Hepatocyte (in vitro differentiated cells): ENCODE data around the gene CCNQ. TPM values are rescaled to one million over a fixed set of nuclear protein-coding genes. Genes with fewer than 3 reads are reported as not detected.

Source experiments
- DNase-seq: peaks from one replicate; pipeline ENCODE4 v3.0.0-alpha.2; 2016; ENCODE audit warnings: low spot score
- H2AFZ ChIP-seq: fragments of 200-600 bp; sonication (generic); 2 replicates; pipeline ENCODE4 v1.6.0; 2016; ENCODE audit warnings: antibody characterized with exemption, mild to moderate bottlenecking
- H3K27ac ChIP-seq: fragments of 200-600 bp; sonication (generic); 2 replicates; pipeline ENCODE4 v1.5.1; 2016; ENCODE audit warnings: mild to moderate bottlenecking
- H3K27me3 ChIP-seq: fragments of 200-600 bp; sonication (generic); 2 replicates; pipeline ENCODE4 v1.6.1; 2016
- H3K36me3 ChIP-seq: fragments of 200-600 bp; sonication (generic); replicated peaks from 2 replicates; pipeline ENCODE4 v1.5.1; 2016; ENCODE audit warnings: low read depth; ENCODE audit not compliant: insufficient read depth
- H3K4me1 ChIP-seq: fragments of 200-600 bp; sonication (generic); 2 replicates; pipeline ENCODE4 v1.5.1; 2016; ENCODE audit warnings: mild to moderate bottlenecking, moderate library complexity; ENCODE audit not compliant: insufficient read depth
- H3K4me2 ChIP-seq: fragments of 200-600 bp; sonication (generic); 2 replicates; pipeline ENCODE4 v1.6.0; 2016
- H3K4me3 ChIP-seq: fragments of 200-600 bp; sonication (generic); 2 replicates; pipeline ENCODE4 v1.5.1; 2016; ENCODE audit warnings: mild to moderate bottlenecking
- H3K79me2 ChIP-seq: fragments of 200-600 bp; sonication (generic); 2 replicates; pipeline ENCODE4 v1.6.0; 2017; ENCODE audit warnings: mild to moderate bottlenecking
- H3K9me2 ChIP-seq: fragments of 200-600 bp; sonication (generic); replicated peaks from 2 replicates; pipeline ENCODE4 v1.6.0; 2017; ENCODE audit warnings: mild to moderate bottlenecking; ENCODE audit not compliant: insufficient read depth
- H3K9me3 ChIP-seq: fragments of 200-600 bp; sonication (generic); 2 replicates; pipeline ENCODE4 v1.5.1; 2016; ENCODE audit warnings: low read depth, mild to moderate bottlenecking
- H4K20me1 ChIP-seq: fragments of 200-600 bp; sonication (generic); 2 replicates; pipeline ENCODE4 v1.6.0; 2016; ENCODE audit warnings: mild to moderate bottlenecking; ENCODE audit not compliant: insufficient read depth, poor library complexity, severe bottlenecking
- EZH2 ChIP-seq: fragments of 200-600 bp; sonication (generic); IDR thresholded peaks from 2 replicates; pipeline ENCODE4 v1.6.1; 2016; ENCODE audit warnings: antibody characterized with exemption, mild to moderate bottlenecking, borderline replicate concordance
- EZH2phosphoT487 ChIP-seq: fragments of 200-600 bp; sonication (generic); IDR thresholded peaks from one replicate; pipeline ENCODE4 v1.6.1; 2018; ENCODE audit warnings: antibody characterized with exemption, mild to moderate bottlenecking, low read depth, moderate library complexity; ENCODE audit not compliant: unreplicated experiment, severe bottlenecking
- WGBS: methylation state at CpG from one replicate; pipeline ENCODE4 v1.1.6; 2016; ENCODE audit warnings: low lambda C conversion rate; ENCODE audit errors: missing lambda C conversion rate; 5-methylcytosine and 5-hydroxymethylcytosine counted together
- polyA plus RNA-seq: library from polyadenylated mRNA; unstranded; fragments of >200 nt; fragmentation: Nextera tagmentation; extraction: Ambion mirVana; gene quantifications from 2 replicates; pipeline ENCODE4 v1.2.1, GENCODE V29; 2016
- total RNA-seq: library from RNA; depleted of rRNA; stranded (reverse); fragments of >200 nt; gene quantifications from 2 replicates; pipeline ENCODE4 v1.2.3, GENCODE V29; 2014
- TF ChIP-seq, protein P1 (sequence below): fragments of 200-600 bp; sonication (generic); IDR thresholded peaks from 2 replicates; pipeline ENCODE4 v1.5.1; 2016; ENCODE audit warnings: antibody characterized with exemption, mild to moderate bottlenecking; ENCODE audit not compliant: poor library complexity

Gene CCNQ
- total and polyA plus RNA-seq, 2 experiments from 2014 or later, result 26.7 to 28.3 TPM

DNA sequence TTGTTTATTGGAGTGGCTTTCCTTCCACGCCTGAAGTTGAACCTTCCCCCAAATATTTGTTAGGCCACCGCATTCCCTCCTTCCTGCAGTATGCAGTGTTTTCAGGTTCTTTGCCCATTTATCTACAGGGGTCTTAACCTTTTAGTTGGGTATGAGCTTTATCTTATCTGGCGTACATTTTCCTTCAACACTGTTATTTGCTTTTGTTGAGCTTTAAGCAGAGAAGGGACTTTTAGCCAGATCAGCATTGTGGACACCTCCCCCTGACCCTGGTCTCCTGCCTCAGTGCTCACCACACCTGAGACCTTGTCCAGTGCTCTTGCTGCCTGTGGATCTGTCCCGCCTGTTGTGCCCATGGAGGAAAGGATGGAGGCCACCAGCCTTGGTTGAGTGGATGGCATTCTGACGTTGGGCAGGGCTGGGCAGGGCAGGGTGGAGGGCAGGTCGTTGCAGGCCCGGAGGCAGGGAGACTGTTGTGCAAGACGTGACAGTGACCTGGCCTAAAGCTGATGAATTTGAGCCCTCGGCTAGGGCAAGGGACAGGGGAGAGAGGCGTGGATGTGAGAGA, 47.1 kb upstream of the CCNQ start:
- Histone ChIP-seq H2AFZ (no peak overlapping the region), H3K4me3 (no peak overlapping the region), H3K36me3 (no peaks in the 10 kb centered on the region), H3K79me2 (no peaks in the 10 kb centered on the region), H3K4me1 (no peaks in the 10 kb centered on the region), H3K4me2 (no peak overlapping the region), H3K9me2 (no peaks in the 10 kb centered on the region), H4K20me1 (no peaks in the 10 kb centered on the region), H3K27ac (no peak overlapping the region), H3K27me3 (peaks cover 8% of the 10 kb centered on the region), H3K9me3 (no peaks in the 10 kb centered on the region)
- TF ChIP-seq EZH2 (no peak), EZH2phosphoT487 (no peak)
- TF ChIP-seq, protein P1, sequence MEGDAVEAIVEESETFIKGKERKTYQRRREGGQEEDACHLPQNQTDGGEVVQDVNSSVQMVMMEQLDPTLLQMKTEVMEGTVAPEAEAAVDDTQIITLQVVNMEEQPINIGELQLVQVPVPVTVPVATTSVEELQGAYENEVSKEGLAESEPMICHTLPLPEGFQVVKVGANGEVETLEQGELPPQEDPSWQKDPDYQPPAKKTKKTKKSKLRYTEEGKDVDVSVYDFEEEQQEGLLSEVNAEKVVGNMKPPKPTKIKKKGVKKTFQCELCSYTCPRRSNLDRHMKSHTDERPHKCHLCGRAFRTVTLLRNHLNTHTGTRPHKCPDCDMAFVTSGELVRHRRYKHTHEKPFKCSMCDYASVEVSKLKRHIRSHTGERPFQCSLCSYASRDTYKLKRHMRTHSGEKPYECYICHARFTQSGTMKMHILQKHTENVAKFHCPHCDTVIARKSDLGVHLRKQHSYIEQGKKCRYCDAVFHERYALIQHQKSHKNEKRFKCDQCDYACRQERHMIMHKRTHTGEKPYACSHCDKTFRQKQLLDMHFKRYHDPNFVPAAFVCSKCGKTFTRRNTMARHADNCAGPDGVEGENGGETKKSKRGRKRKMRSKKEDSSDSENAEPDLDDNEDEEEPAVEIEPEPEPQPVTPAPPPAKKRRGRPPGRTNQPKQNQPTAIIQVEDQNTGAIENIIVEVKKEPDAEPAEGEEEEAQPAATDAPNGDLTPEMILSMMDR, result no peak
- DNase-seq, result no peak
- 61% methylated on average over 10 of the region's 10 CpGs for WGBS

DNA sequence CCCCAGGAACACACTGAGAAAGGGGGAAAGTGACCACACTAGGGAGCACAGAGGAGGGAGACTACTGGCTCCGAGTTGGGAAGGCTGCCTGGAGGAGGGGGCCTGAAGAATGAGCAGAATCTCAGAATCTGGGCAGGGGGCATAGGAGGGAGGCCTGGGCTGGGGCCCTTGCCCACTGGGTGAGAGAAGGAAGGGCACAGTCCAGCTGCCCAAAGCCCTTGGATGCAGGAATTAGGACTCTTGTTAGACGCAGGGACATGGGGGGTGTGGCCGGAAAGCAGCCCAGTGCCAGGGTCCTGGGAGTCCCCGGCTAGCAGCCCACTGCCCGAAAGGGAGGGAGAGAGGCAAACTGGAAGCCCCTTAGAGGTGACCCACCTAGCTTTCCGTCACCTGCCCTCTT, 46.2 kb upstream of the CCNQ start:
- TF ChIP-seq EZH2 (no peak), EZH2phosphoT487 (no peak)
- TF ChIP-seq, protein P1, result no peak
- no peak for DNase-seq
- Histone ChIP-seq H4K20me1 (no peaks in the 10 kb centered on the region), H3K27ac (no peak overlapping the region), H3K9me3 (no peaks in the 10 kb centered on the region), H3K4me2 (peak overlapping the region; percentile 67), H3K36me3 (no peaks in the 10 kb centered on the region), H2AFZ (no peak overlapping the region), H3K4me3 (no peak overlapping the region), H3K27me3 (peaks cover 8% of the 10 kb centered on the region), H3K79me2 (no peaks in the 10 kb centered on the region), H3K9me2 (no peaks in the 10 kb centered on the region), H3K4me1 (no peaks in the 10 kb centered on the region)
- 66% methylated on average over 6 of the region's 6 CpGs for WGBS

DNA sequence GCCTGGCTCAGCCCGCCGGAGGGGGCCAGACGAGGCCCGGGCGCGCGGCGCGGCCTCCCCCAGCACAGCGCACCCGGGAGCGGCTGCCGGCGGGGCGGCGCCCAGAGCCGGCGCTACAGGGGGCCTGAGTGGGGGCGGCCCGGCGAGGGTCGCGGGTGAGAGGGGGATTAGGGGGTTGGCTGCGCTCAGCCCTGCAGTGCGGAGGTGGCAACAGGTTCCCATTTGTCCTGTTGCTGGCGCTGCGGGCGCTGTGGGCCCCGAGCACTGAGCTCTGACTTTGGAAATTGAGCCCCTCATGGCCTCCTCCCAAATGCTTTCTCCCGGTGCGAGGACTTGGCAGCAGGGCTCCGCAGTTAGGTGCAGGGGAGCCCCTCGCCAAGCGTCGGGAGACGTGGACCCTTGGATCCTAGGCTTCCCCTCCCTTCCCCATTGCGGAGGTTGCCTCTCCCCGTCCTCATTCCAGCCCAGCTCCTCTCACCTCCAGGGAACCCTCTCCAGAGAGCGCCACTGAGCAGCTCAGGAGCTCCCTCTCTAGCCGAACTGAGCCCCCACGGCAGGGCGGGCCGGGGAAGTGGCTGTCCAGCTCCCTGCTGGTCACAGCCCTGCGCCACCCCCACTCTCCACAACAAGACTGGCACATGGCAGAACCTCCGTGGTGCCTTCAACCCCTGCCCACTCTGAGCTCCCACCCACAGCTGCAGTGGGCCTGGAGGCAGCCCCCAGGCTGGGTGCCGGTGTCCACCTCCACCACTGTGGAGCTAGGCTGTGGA, 45.6 kb upstream of the CCNQ start:
- no peak for DNase-seq

More for the DNA sequence above, 45.6 kb upstream of the CCNQ start:
- no peak overlapping the region for H3K27ac ChIP-seq
- H3K4me3 ChIP-seq, result no peak overlapping the region
- no peaks in the 10 kb centered on the region for H4K20me1 ChIP-seq
- H3K4me1 ChIP-seq, result no peaks in the 10 kb centered on the region
- H3K79me2 ChIP-seq, result no peaks in the 10 kb centered on the region
- 50% methylated on average over 19 of the region's 46 CpGs for WGBS
- H3K4me2 ChIP-seq, result peak overlapping the region; percentile 67
- H2AFZ ChIP-seq, result no peak overlapping the region
- peaks cover 8% of the 10 kb centered on the region for H3K27me3 ChIP-seq
- TF ChIP-seq, protein P1, result peak; percentile 1
- TF ChIP-seq EZH2 (no peak), EZH2phosphoT487 (no peak)
- no peaks in the 10 kb centered on the region for H3K36me3 ChIP-seq
- no peaks in the 10 kb centered on the region for H3K9me3 ChIP-seq
- H3K9me2 ChIP-seq, result no peaks in the 10 kb centered on the region
